ENCODE data around the gene PRCP.

The PRCP gene

GRCh38 chr11:82874646-82875523 lies 25.3 kb downstream of the PRCP start:
- intact Hi-C loops (cut with micrococcal nuclease), result no loop called here
- H3K27ac Mint-ChIP-seq, result no peak overlapping the region
- peaks cover 23% of the 10 kb centered on the region for H3K4me1 Mint-ChIP-seq (ENCODE audit: low read depth)
- H3K4me3 Mint-ChIP-seq, result no peak overlapping the region
- peaks cover 26% of the 10 kb centered on the region for H3K9me3 Mint-ChIP-seq
- H3K27me3 Mint-ChIP-seq, result no peaks in the 10 kb centered on the region
- peaks cover 42% of the 10 kb centered on the region for H3K36me3 Mint-ChIP-seq (ENCODE audit: low read depth)

- Mint-ChIP-seq H3K27ac (no peak overlapping the region), H3K4me3 (no peak overlapping the region), H3K4me1 (ENCODE audit: low read depth) (peaks cover 33% of the 10 kb centered on the region), H3K9me3 (peaks cover 18% of the 10 kb centered on the region), H3K27me3 (no peaks in the 10 kb centered on the region), H3K36me3 (ENCODE audit: low read depth) (peaks cover 32% of the 10 kb centered on the region)
- intact Hi-C loops (cut with micrococcal nuclease), result no loop called here
Measured at GRCh38 chr11:82873919-82874333, 26.3 kb downstream of the PRCP start.

- Mint-ChIP-seq H3K27ac (peak overlapping the region; percentile 34), H3K36me3 (ENCODE audit: low read depth) (peaks cover 20% of the 10 kb centered on the region), H3K4me3 (no peak overlapping the region), H3K9me3 (peaks cover 8% of the 10 kb centered on the region), H3K4me1 (ENCODE audit: low read depth) (peaks cover 41% of the 10 kb centered on the region), H3K27me3 (no peaks in the 10 kb centered on the region)
- intact Hi-C loops (cut with micrococcal nuclease), result no loop called here
Measured at GRCh38 chr11:82872377-82873150, 27.7 kb downstream of the PRCP start.

GRCh38 chr11:82871646-82872045 lies 28.6 kb downstream of the PRCP start:
- peaks cover 41% of the 10 kb centered on the region for H3K4me1 Mint-ChIP-seq (ENCODE audit: low read depth)
- H3K27ac Mint-ChIP-seq, result no peak overlapping the region
- no peak overlapping the region for H3K4me3 Mint-ChIP-seq
- H3K27me3 Mint-ChIP-seq, result no peaks in the 10 kb centered on the region
- intact Hi-C loops (cut with micrococcal nuclease), result no loop called here
- peaks cover 11% of the 10 kb centered on the region for H3K36me3 Mint-ChIP-seq (ENCODE audit: low read depth)
- H3K9me3 Mint-ChIP-seq, result peaks cover 3% of the 10 kb centered on the region

GRCh38 chr11:82869657-82870056 lies 30.6 kb downstream of the PRCP start:
- Mint-ChIP-seq H3K4me1 (ENCODE audit: low read depth) (peaks cover 36% of the 10 kb centered on the region), H3K36me3 (ENCODE audit: low read depth) (no peaks in the 10 kb centered on the region), H3K9me3 (no peaks in the 10 kb centered on the region), H3K27ac (peak overlapping the region; percentile 78), H3K27me3 (no peaks in the 10 kb centered on the region), H3K4me3 (no peak overlapping the region)
- intact Hi-C loops (cut with micrococcal nuclease), result loop anchor here (2.0 kb wide), 1 partner anchor 57 kb away; no protein-coding TSS in a partner anchor

GRCh38 chr11:82867495-82868082 lies 32.6 kb downstream of the PRCP start:
- H3K27ac Mint-ChIP-seq, result peak overlapping the region; percentile 63
- H3K27me3 Mint-ChIP-seq, result no peaks in the 10 kb centered on the region
- intact Hi-C loops (cut with micrococcal nuclease), result loop anchor here (1.0 to 2.0 kb wide), 2 partner anchors 34 to 59 kb away; partner anchors contain the start of gene DDIAS
- peak overlapping the region; percentile 72 for H3K4me3 Mint-ChIP-seq
- peaks cover 42% of the 10 kb centered on the region for H3K4me1 Mint-ChIP-seq (ENCODE audit: low read depth)
- no peaks in the 10 kb centered on the region for H3K9me3 Mint-ChIP-seq
- H3K36me3 Mint-ChIP-seq (ENCODE audit: low read depth), result no peaks in the 10 kb centered on the region

- no peaks in the 10 kb centered on the region for H3K36me3 Mint-ChIP-seq (ENCODE audit: low read depth)
- H3K9me3 Mint-ChIP-seq, result no peaks in the 10 kb centered on the region
- peak overlapping the region; percentile 48 for H3K27ac Mint-ChIP-seq
- H3K4me1 Mint-ChIP-seq (ENCODE audit: low read depth), result peaks cover 40% of the 10 kb centered on the region
- no peaks in the 10 kb centered on the region for H3K27me3 Mint-ChIP-seq
- intact Hi-C loops (cut with micrococcal nuclease), result no loop called here
- H3K4me3 Mint-ChIP-seq, result no peak overlapping the region
Measured at GRCh38 chr11:82865841-82866240, 34.4 kb downstream of the PRCP start.

- Mint-ChIP-seq H3K27me3 (no peaks in the 10 kb centered on the region), H3K9me3 (no peaks in the 10 kb centered on the region), H3K27ac (no peak overlapping the region), H3K4me3 (no peak overlapping the region), H3K36me3 (ENCODE audit: low read depth) (peaks cover 3% of the 10 kb centered on the region), H3K4me1 (ENCODE audit: low read depth) (peaks cover 25% of the 10 kb centered on the region)
- intact Hi-C loops (cut with micrococcal nuclease), result loop anchor here (1.0 to 5.0 kb wide), 2 partner anchors 89 to 147 kb away; no protein-coding TSS in a partner anchor
Measured at GRCh38 chr11:82864268-82864667, 36.0 kb downstream of the PRCP start.

GRCh38 chr11:82863209-82863608 lies 37.0 kb downstream of the PRCP start:
- H3K4me1 Mint-ChIP-seq (ENCODE audit: low read depth), result peaks cover 14% of the 10 kb centered on the region
- intact Hi-C loops (cut with micrococcal nuclease), result loop anchor here (5.0 kb wide), 1 partner anchor 146 kb away; no protein-coding TSS in a partner anchor
- H3K27me3 Mint-ChIP-seq, result no peaks in the 10 kb centered on the region
- no peak overlapping the region for H3K27ac Mint-ChIP-seq
- H3K4me3 Mint-ChIP-seq, result no peak overlapping the region
- H3K36me3 Mint-ChIP-seq (ENCODE audit: low read depth), result peaks cover 10% of the 10 kb centered on the region
- H3K9me3 Mint-ChIP-seq, result no peaks in the 10 kb centered on the region

- H3K9me3 Mint-ChIP-seq, result no peaks in the 10 kb centered on the region
- no peaks in the 10 kb centered on the region for H3K27me3 Mint-ChIP-seq
- peaks cover 18% of the 10 kb centered on the region for H3K36me3 Mint-ChIP-seq (ENCODE audit: low read depth)
- no peak overlapping the region for H3K27ac Mint-ChIP-seq
- intact Hi-C loops (cut with micrococcal nuclease), result loop anchor here (5.0 kb wide), 1 partner anchor 145 kb away; no protein-coding TSS in a partner anchor
- peaks cover 14% of the 10 kb centered on the region for H3K4me1 Mint-ChIP-seq (ENCODE audit: low read depth)
- no peak overlapping the region for H3K4me3 Mint-ChIP-seq
Measured at GRCh38 chr11:82862379-82862778, 37.9 kb downstream of the PRCP start.

- H3K4me3 Mint-ChIP-seq, result no peak overlapping the region
- H3K27me3 Mint-ChIP-seq, result no peaks in the 10 kb centered on the region
- H3K4me1 Mint-ChIP-seq (ENCODE audit: low read depth), result peaks cover 15% of the 10 kb centered on the region
- no peak overlapping the region for H3K27ac Mint-ChIP-seq
- peaks cover 32% of the 10 kb centered on the region for H3K36me3 Mint-ChIP-seq (ENCODE audit: low read depth)
- H3K9me3 Mint-ChIP-seq, result peaks cover 8% of the 10 kb centered on the region
- intact Hi-C loops (cut with micrococcal nuclease), result loop anchor here (5.0 kb wide), 1 partner anchor 142 kb away; no protein-coding TSS in a partner anchor
Measured at GRCh38 chr11:82859750-82860149, 40.5 kb downstream of the PRCP start.

GRCh38 chr11:82858556-82859091 lies 41.6 kb downstream of the PRCP start:
- Mint-ChIP-seq H3K4me1 (ENCODE audit: low read depth) (peaks cover 19% of the 10 kb centered on the region), H3K9me3 (peaks cover 8% of the 10 kb centered on the region), H3K27ac (no peak overlapping the region), H3K36me3 (ENCODE audit: low read depth) (peaks cover 32% of the 10 kb centered on the region), H3K4me3 (no peak overlapping the region), H3K27me3 (no peaks in the 10 kb centered on the region)
- intact Hi-C loops (cut with micrococcal nuclease), result no loop called here

GRCh38 chr11:82858133-82858532 lies 42.1 kb downstream of the PRCP start:
- Mint-ChIP-seq H3K36me3 (ENCODE audit: low read depth) (peaks cover 32% of the 10 kb centered on the region), H3K27me3 (no peaks in the 10 kb centered on the region), H3K27ac (no peak overlapping the region), H3K4me3 (no peak overlapping the region), H3K9me3 (peaks cover 8% of the 10 kb centered on the region), H3K4me1 (ENCODE audit: low read depth) (peaks cover 23% of the 10 kb centered on the region)
- intact Hi-C loops (cut with micrococcal nuclease), result no loop called here

Data from dendritic cell treated with granulocyte-macrophage colony-stimulating factor and Interleukin-4, amounts not matched to agents 40 ng/mL and 50 ng/mL, for 4 days (primary cell).